Ascending aorta (tissue), 2 donors: Measurements from ENCODE around the gene MS4A12. TPM values are rescaled to one million over a fixed set of nuclear protein-coding genes. Genes with fewer than 3 reads are reported as not detected.
"Not testable (repeated sequence)": the region's sequence is repeated elsewhere in the genome, so short reads cannot be mapped to it uniquely, and the experiment has no call there.

Experiments used
- DNase-seq, 2 donors: peaks; one replicate each; pipeline ENCODE4 v3.0.0-alpha.2; 2019; ENCODE audit warnings: low spot score in 2 of 2
- H3K27ac ChIP-seq, 2 donors: fragments of 200-600 bp; sonication (generic); one replicate each; pipeline ENCODE4 v1.5.1; 2016 to 2017; ENCODE audit warnings: mild to moderate bottlenecking in 1 of 2
- H3K27me3 ChIP-seq: fragments of 200-600 bp; sonication (generic); one replicate; pipeline ENCODE4 v1.5.1; 2017
- H3K36me3 ChIP-seq, 2 donors: fragments of 200-600 bp; sonication (generic); one replicate each; pipeline ENCODE4 v1.5.1; 2016
- H3K4me1 ChIP-seq, 2 donors: fragments of 200-600 bp; sonication (generic); one replicate each; pipeline ENCODE4 v1.5.1; 2016 to 2017; ENCODE audit warnings: mild to moderate bottlenecking in 1 of 2
- H3K4me3 ChIP-seq, 2 donors: fragments of 200-600 bp; sonication (generic); one replicate each; pipeline ENCODE4 v1.5.1; 2016 to 2017; ENCODE audit warnings: mild to moderate bottlenecking in 1 of 2
- H3K9me3 ChIP-seq, 2 donors: fragments of 200-600 bp; sonication (generic); one replicate each; pipeline ENCODE4 v1.5.1; 2016
- intact Hi-C: fragments of 100-400 bp; cut with DNase I; formaldehyde crosslinking; loops from one replicate; pipeline ENCODE4 v1.15.1; 2023
- total RNA-seq: library from RNA; depleted of rRNA; stranded (reverse); fragments of >200 nt; gene quantifications from one replicate; pipeline ENCODE4 v1.1.0, GENCODE V29; 2016
- TF ChIP-seq, protein P1 (sequence below), 3 experiments: fragments of 200-600 bp in 2 of 3; fragments of 450-650 bp in 1 of 3; sonication (generic) in 2 of 3; IDR thresholded peaks; one replicate each; pipeline ENCODE4 v1.5.1; 2016 to 2019; ENCODE audit warnings: antibody characterized with exemption in 3 of 3, mild to moderate bottlenecking in 1 of 3, moderate library complexity in 1 of 3

The MS4A12 gene
- total RNA-seq, 1 donor from 2014 or later: not detected

DNA sequence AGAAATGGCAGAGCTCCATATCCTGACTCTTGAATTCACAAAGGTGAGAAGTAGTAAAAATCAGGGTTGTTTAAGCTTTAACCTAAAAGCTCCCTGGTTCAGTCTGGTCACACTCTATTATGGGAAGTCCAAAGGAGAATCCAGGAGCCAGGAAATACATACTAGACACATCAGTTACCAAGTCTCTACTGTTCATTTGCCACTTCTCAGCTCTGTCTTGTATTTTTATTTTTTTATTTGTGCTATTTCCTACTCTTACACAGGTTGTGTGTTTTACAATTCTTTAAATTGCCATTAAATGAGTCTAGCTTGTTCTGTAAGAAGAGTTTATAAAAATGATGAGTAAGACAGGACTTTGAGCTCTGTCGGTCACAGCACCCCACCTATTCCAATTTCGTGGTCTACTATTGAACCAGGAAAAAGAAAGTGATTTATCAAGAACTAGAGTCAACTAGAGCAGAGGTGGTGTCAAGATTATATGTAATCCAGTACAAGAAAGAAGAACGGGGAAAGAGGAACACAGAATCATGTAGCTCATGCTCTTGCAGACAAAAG lies 9.7 kb downstream of the MS4A12 start:
- H3K27me3 ChIP-seq: no peaks in the 10 kb centered on the region
- TF ChIP-seq, protein P1, sequence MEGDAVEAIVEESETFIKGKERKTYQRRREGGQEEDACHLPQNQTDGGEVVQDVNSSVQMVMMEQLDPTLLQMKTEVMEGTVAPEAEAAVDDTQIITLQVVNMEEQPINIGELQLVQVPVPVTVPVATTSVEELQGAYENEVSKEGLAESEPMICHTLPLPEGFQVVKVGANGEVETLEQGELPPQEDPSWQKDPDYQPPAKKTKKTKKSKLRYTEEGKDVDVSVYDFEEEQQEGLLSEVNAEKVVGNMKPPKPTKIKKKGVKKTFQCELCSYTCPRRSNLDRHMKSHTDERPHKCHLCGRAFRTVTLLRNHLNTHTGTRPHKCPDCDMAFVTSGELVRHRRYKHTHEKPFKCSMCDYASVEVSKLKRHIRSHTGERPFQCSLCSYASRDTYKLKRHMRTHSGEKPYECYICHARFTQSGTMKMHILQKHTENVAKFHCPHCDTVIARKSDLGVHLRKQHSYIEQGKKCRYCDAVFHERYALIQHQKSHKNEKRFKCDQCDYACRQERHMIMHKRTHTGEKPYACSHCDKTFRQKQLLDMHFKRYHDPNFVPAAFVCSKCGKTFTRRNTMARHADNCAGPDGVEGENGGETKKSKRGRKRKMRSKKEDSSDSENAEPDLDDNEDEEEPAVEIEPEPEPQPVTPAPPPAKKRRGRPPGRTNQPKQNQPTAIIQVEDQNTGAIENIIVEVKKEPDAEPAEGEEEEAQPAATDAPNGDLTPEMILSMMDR (IDR thresholded peaks at IDR 0.05): no peak
- no peaks in the 10 kb centered on the region for H3K4me1 ChIP-seq
- H3K27ac ChIP-seq: no peak overlapping the region
- no peak overlapping the region for H3K4me3 ChIP-seq
- no peaks in the 10 kb centered on the region for H3K36me3 ChIP-seq
- intact Hi-C loops: no loop called here
- H3K9me3 ChIP-seq: no peaks in the 10 kb centered on the region
- DNase-seq: no peak

DNA sequence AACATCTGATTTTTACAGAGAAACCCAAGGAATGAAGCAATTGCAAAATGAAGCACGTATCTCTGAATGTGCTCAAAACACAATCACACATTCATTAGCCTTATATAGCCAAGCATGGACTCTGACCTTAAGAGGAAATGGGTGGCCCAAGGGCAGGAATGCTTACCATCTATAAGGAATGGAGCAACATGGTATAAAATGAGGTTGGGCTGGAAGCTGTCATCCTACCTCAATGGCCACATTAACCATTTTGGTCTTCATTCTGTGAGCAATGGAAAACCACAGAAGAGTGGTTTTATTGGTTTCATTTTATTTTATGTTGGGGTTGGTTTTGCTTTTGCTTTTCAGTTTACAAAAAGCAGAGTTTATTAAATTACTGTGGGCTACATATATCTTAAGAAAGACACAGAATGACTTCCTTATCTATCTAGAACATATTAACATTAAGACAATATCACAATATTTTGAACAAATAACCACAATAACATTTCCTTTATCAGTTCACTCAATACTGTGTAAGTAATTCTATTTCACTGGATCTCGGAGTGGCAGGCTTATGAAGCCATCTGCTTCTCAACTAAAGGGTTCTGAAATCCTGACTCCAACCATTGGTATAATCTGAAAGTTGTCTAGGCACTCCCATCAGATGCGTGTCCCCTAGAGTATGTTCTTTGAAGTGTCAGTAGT lies 11.8 kb downstream of the MS4A12 start:
- Histone ChIP-seq H3K4me3 (no peak overlapping the region), H3K4me1 (no peaks in the 10 kb centered on the region), H3K36me3 (no peaks in the 10 kb centered on the region), H3K27ac (no peak overlapping the region), H3K27me3 (no peaks in the 10 kb centered on the region), H3K9me3 (no peaks in the 10 kb centered on the region)
- DNase-seq: no peak
- intact Hi-C loops: no loop called here
- TF ChIP-seq, protein P1 (IDR thresholded peaks at IDR 0.05): no peak

DNA sequence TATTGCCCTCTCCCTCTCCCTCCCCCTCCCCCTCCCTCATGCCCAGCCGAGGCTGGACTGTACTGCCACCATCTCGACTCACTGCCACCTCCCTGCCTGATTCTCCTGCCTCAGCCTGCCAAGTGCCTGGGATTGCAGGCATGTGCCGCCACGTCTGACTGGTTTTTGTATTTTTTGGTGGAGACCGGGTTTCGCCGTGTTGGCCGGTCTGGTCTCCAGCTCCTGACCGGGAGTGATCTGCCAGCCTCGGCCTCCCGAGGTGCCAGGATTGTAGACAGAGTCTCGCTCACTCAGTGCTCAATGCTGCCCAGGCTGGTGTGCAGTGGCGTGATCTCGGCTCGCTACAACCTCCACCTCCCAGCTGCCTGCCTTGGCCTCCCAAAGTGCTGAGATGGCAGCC lies 17.0 kb downstream of the MS4A12 start:
- H3K27me3 ChIP-seq, H3K4me1 ChIP-seq, H3K36me3 ChIP-seq, intact Hi-C loops, H3K27ac ChIP-seq, DNase-seq, H3K4me3 ChIP-seq, H3K9me3 ChIP-seq: not testable (repeated sequence)

DNA sequence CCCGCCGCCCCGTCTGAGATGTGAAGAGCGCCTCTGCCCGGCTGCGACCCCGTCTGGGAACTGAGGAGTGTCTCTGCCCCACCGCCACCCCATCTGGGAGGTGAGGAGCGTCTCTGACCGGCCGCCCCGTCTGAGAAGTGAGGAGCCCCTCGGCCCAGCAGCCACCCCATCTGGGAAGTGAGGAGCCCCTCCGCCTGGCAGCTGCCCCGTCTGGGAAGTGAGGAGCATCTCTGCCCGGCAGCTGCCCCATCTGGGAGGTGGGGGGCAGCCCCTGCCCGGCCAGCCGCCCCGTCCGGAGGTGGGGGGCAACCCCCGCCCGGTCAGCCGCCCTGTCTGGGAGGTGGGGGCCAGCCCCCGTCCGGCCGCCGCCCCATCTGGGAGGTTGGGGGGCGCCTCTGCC lies 17.6 kb downstream of the MS4A12 start:
- H3K27ac ChIP-seq, H3K27me3 ChIP-seq, H3K4me3 ChIP-seq, DNase-seq, intact Hi-C loops, H3K4me1 ChIP-seq, H3K9me3 ChIP-seq, H3K36me3 ChIP-seq: not testable (repeated sequence)

DNA sequence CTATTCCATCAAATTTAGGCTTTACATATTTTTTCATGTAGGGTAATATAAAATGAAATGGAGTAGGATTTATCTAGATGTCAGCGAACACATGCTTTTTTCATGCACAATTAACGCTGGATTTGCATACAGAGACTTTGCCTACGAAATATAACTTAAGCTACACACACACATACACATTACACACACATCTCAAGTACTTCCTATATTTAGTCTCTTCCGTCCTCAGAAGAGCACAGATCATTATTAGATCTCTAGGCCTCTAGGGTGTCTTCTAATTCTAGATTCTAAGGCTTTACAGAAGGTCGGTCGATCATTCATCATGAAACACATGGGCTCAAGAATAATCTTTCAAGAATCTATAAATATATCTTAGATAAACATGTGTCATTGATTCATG lies 18.8 kb downstream of the MS4A12 start:
- no peak for DNase-seq
- Histone ChIP-seq H3K27ac (no peak overlapping the region), H3K27me3 (no peaks in the 10 kb centered on the region), H3K4me3 (no peak overlapping the region), H3K9me3 (no peaks in the 10 kb centered on the region), H3K36me3 (no peaks in the 10 kb centered on the region), H3K4me1 (no peaks in the 10 kb centered on the region)
- TF ChIP-seq, protein P1 (IDR thresholded peaks at IDR 0.05): no peak
- intact Hi-C loops: no loop called here

DNA sequence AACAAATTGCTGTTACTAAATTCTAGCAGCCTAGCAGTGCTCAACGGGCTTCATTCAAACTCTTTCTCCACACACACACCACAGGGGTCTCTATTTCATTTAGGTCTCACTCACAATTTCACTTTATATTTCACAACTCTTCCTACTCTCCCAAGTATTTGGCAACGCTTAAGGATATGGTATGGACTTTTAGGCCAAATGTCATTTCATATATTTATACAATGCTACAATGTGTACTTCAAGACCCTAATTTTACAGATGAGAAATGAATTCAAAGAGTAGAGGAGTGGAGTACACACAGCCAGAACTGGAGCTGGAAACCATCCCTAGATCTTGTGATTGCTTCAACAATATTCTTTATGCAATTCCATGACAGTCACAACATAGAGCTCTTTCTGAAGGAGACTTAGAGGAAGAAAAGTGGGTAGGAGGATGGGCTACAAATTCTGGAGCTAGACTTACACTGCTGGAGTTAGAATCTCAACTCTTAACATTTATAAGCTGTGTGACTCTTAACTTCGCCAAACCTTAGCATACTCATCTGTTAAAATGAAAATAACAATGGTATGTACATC lies 20.2 kb downstream of the MS4A12 start:
- Histone ChIP-seq H3K27ac (no peak overlapping the region), H3K27me3 (no peaks in the 10 kb centered on the region), H3K4me1 (no peaks in the 10 kb centered on the region), H3K36me3 (no peaks in the 10 kb centered on the region), H3K9me3 (no peaks in the 10 kb centered on the region), H3K4me3 (no peak overlapping the region)
- TF ChIP-seq, protein P1 (IDR thresholded peaks at IDR 0.05): no peak
- intact Hi-C loops: no loop called here
- no peak for DNase-seq
